Panc1 (cell line): Measurements from ENCODE around the gene SETD3.

Experiments
- CTCF ChIP-seq: fragments of 450-650 bp; IDR thresholded peaks from 2 replicates; pipeline ENCODE4 v1.5.1; 2017; ENCODE audit warnings: mild to moderate bottlenecking
- POLR2AphosphoS5 ChIP-seq: IDR thresholded peaks from 2 replicates; pipeline ENCODE4 v1.6.1; 2012; ENCODE audit warnings: mild to moderate bottlenecking, low read depth, low read length, moderate library complexity
- SIN3A ChIP-seq: IDR thresholded peaks from 2 replicates; pipeline ENCODE4 v1.6.1; 2012; ENCODE audit warnings: low read depth, mild to moderate bottlenecking, low read length, moderate library complexity, borderline replicate concordance; ENCODE audit not compliant: insufficient read depth

GRCh38 chr14:99363616-99364290 lies 116.9 kb downstream of the SETD3 start:
- no peak for TF ChIP-seq CTCF
- TF ChIP-seq SIN3A = no peak
- no peak for TF ChIP-seq POLR2AphosphoS5
